HepG2 (cell line): Measurements from ENCODE around the gene CAPN9. TPM values are rescaled to one million over a fixed set of nuclear protein-coding genes. Genes with fewer than 3 reads are reported as not detected.
A peak's percentile ranks its signal among the peaks of the same experiment; 100 is the strongest.

Experiments
- ASH2L ChIP-seq: fragments of 300-600, 200-600 bp; sonication (generic); IDR thresholded peaks from 2 replicates; pipeline ENCODE4 v1.7.0; 2017; ENCODE audit warnings: low read depth, mild to moderate bottlenecking, moderate library complexity, mixed read lengths, low read length; ENCODE audit not compliant: insufficient read length
- BORCS8-MEF2B ChIP-seq: sonication (generic); formaldehyde crosslinking; IDR thresholded peaks from 2 replicates; pipeline ENCODE4 v1.8.0; 2022; ENCODE audit warnings: mild to moderate bottlenecking, missing genetic modification reagents
- CHD4 ChIP-seq: fragments of 200-600 bp; sonication (generic); IDR thresholded peaks from 2 replicates; pipeline ENCODE4 v1.7.0; 2017; ENCODE audit warnings: mild to moderate bottlenecking, low read length, borderline replicate concordance
- ELF3 ChIP-seq: IDR thresholded peaks from 2 replicates; pipeline ENCODE4 v1.6.1; 2016; ENCODE audit warnings: missing genetic modification reagents, missing compliant biosample characterization
- JARID2 ChIP-seq: sonication (generic); formaldehyde crosslinking; IDR thresholded peaks from 2 replicates; pipeline ENCODE4 v1.8.1; 2023; ENCODE audit warnings: missing genetic modification reagents, inconsistent platforms; ENCODE audit not compliant: insufficient replicate concordance
- PHF20 ChIP-seq: sonication (generic); formaldehyde crosslinking; IDR thresholded peaks from 2 replicates; pipeline ENCODE4 v1.5.0; 2020; ENCODE audit warnings: mild to moderate bottlenecking, missing genetic modification reagents
- RCOR2 ChIP-seq: IDR thresholded peaks from 2 replicates; pipeline ENCODE4 v1.6.1; 2016; ENCODE audit warnings: missing biosample characterization, missing genetic modification reagents
- SRSF4 ChIP-seq: fragments of 200-400 bp; formaldehyde crosslinking; IDR thresholded peaks from one replicate; pipeline ENCODE4 v1.6.1; 2018; ENCODE audit warnings: mild to moderate bottlenecking, low read depth, low read length, moderate library complexity; ENCODE audit not compliant: poor library complexity, severe bottlenecking
- ZFAT ChIP-seq: sonication (generic); formaldehyde crosslinking; conservative IDR thresholded peaks from 2 replicates; pipeline ENCODE4 v1.8.1; 2023; ENCODE audit warnings: missing genetic modification reagents, inconsistent platforms
- ZNF24 ChIP-seq: fragments of 450-650 bp; IDR thresholded peaks from 2 replicates; pipeline ENCODE4 v1.6.1; 2017; ENCODE audit warnings: antibody characterized with exemption, mild to moderate bottlenecking
- ZNF274 ChIP-seq: sonication (generic); formaldehyde crosslinking; IDR thresholded peaks from 2 replicates; pipeline ENCODE4 v1.5.1; 2020; ENCODE audit warnings: mild to moderate bottlenecking, missing genetic modification reagents
- ZNF430 ChIP-seq: sonication (generic); formaldehyde crosslinking; IDR thresholded peaks from 2 replicates; pipeline ENCODE4 v1.9.0; 2021; ENCODE audit warnings: mild to moderate bottlenecking, missing genetic modification reagents
- ZNF615 ChIP-seq: sonication (generic); formaldehyde crosslinking; IDR thresholded peaks from 2 replicates; pipeline ENCODE4 v1.5.0; 2020; ENCODE audit warnings: mild to moderate bottlenecking, missing genetic modification reagents, borderline replicate concordance
- ZNF713 ChIP-seq: sonication (generic); formaldehyde crosslinking; IDR thresholded peaks from 2 replicates; pipeline ENCODE4 v1.4.0; 2020; ENCODE audit warnings: mild to moderate bottlenecking, missing genetic modification reagents
- ZNF776 ChIP-seq: sonication (generic); formaldehyde crosslinking; IDR thresholded peaks from 2 replicates; pipeline ENCODE4 v1.4.0; 2020; ENCODE audit warnings: mild to moderate bottlenecking, missing genetic modification reagents
- polyA plus RNA-seq, 8 experiments: library from polyadenylated mRNA; depleted of rRNA in 3 of 8; stranded (reverse) in 7 of 8; unstranded in 1 of 8; fragments of >200 nt; fragmentation: Illumina TruSeq in 4 of 8; extraction: Trizol in 4 of 8; gene quantifications; 2 replicates each; pipeline versions ENCODE4 v1.2.1 to v1.2.3, GENCODE V29; 2011 to 2016; ENCODE audit warnings: low read depth in 4 of 8, missing spikeins in 1 of 8, mixed read lengths in 1 of 8; ENCODE audit not compliant: insufficient read depth in 1 of 8
- total RNA-seq, 5 experiments: library from RNA; depleted of rRNA; stranded (reverse); fragments of >200 nt; fragmentation: Illumina TruSeq; extraction: Trizol; gene quantifications; 2 replicates each; pipeline ENCODE4 v1.2.3, GENCODE V29; 2016; ENCODE audit warnings: low read depth in 1 of 5
- TF ChIP-seq, protein P1 (sequence below): sonication (generic); formaldehyde crosslinking; IDR thresholded peaks from 2 replicates; pipeline ENCODE4 v1.4.0; 2020; ENCODE audit warnings: missing genetic modification reagents
- TF ChIP-seq, protein P2 (sequence below): sonication (generic); formaldehyde crosslinking; IDR thresholded peaks from 2 replicates; pipeline ENCODE4 v1.4.0; 2020; ENCODE audit warnings: missing genetic modification reagents
- TF ChIP-seq, protein P3 (sequence below): IDR thresholded peaks from 2 replicates; pipeline ENCODE4 v1.6.1; 2016; ENCODE audit warnings: control low read depth
- TF ChIP-seq, protein P4 (sequence below): sonication (generic); formaldehyde crosslinking; IDR thresholded peaks from 2 replicates; pipeline ENCODE4 v1.9.0; 2022; ENCODE audit warnings: missing genetic modification reagents, mild to moderate bottlenecking, borderline replicate concordance

CAPN9 gene
- total and polyA plus RNA-seq, 2 of the 13 experiments (the other 11 are each of a cell fraction or from before 2014, with no cell fraction given) = 0.04 to 0.31 TPM

DNA sequence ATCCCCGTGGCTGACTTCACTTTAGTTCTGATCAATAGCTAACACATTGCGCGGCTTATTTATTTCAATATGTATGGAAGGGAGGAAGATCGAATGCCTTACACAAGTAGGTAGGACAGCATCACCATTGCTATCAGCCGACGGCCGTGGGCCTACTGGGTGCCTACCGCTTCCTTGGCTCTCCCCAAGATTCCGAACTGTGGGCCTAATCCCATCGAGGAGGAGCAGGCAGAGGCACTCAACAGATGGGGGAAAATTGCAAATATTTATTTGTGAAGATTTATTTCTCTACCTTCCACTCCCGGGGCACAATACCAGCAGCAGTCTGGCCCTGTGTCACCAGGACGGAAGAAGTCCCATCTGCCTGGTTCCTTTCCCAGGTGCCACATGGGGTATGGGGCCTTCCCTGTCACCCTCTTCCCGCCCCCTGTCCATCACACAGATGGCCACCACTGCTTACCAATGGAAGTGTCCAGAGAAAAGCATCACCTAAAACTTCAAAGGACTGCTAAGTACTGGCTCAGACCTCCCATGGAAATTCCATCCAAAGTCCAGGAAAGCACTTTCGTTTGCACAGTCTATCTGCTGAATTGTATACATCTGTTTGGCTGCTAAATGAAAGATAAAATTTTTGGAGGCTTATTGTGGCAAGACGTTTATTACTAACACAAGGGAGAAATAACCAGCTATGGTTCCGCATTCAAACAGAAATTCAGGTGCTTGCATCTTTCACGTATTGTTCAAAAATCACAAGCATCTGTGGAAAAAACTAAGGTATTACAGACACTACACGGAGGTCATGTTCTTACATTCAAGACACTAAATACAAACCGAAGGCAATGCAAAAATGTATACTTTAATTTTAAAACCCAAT, 45.1 kb upstream of the CAPN9 start (continued):
- TF ChIP-seq, protein P1, sequence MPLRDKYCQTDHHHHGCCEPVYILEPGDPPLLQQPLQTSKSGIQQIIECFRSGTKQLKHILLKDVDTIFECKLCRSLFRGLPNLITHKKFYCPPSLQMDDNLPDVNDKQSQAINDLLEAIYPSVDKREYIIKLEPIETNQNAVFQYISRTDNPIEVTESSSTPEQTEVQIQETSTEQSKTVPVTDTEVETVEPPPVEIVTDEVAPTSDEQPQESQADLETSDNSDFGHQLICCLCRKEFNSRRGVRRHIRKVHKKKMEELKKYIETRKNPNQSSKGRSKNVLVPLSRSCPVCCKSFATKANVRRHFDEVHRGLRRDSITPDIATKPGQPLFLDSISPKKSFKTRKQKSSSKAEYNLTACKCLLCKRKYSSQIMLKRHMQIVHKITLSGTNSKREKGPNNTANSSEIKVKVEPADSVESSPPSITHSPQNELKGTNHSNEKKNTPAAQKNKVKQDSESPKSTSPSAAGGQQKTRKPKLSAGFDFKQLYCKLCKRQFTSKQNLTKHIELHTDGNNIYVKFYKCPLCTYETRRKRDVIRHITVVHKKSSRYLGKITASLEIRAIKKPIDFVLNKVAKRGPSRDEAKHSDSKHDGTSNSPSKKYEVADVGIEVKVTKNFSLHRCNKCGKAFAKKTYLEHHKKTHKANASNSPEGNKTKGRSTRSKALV (CRISPR knock-in tag) = no peak
- TF ChIP-seq SRSF4 (no peak), CHD4 (no peak; the same call in 1 of the 2 replicates), ZNF24 (no peak), BORCS8-MEF2B (CRISPR knock-in tag) (0 out of 2 replicates have a peak, but pooled peaks have one; percentile 9), ASH2L (peak; percentile 92), ELF3 (CRISPR knock-in tag) (no peak), ZNF430 (CRISPR knock-in tag) (no peak; the same call in 1 of the 2 replicates), ZNF615 (CRISPR knock-in tag) (no peak), ZFAT (CRISPR knock-in tag) (peak; percentile 91), ZNF713 (CRISPR knock-in tag) (no peak), JARID2 (CRISPR knock-in tag) (no peak), PHF20 (CRISPR knock-in tag) (no peak), RCOR2 (CRISPR knock-in tag) (peak; percentile 26; the same call in 1 of the 2 replicates), ZNF274 (CRISPR knock-in tag) (no peak), ZNF776 (no peak)
- TF ChIP-seq, protein P2, sequence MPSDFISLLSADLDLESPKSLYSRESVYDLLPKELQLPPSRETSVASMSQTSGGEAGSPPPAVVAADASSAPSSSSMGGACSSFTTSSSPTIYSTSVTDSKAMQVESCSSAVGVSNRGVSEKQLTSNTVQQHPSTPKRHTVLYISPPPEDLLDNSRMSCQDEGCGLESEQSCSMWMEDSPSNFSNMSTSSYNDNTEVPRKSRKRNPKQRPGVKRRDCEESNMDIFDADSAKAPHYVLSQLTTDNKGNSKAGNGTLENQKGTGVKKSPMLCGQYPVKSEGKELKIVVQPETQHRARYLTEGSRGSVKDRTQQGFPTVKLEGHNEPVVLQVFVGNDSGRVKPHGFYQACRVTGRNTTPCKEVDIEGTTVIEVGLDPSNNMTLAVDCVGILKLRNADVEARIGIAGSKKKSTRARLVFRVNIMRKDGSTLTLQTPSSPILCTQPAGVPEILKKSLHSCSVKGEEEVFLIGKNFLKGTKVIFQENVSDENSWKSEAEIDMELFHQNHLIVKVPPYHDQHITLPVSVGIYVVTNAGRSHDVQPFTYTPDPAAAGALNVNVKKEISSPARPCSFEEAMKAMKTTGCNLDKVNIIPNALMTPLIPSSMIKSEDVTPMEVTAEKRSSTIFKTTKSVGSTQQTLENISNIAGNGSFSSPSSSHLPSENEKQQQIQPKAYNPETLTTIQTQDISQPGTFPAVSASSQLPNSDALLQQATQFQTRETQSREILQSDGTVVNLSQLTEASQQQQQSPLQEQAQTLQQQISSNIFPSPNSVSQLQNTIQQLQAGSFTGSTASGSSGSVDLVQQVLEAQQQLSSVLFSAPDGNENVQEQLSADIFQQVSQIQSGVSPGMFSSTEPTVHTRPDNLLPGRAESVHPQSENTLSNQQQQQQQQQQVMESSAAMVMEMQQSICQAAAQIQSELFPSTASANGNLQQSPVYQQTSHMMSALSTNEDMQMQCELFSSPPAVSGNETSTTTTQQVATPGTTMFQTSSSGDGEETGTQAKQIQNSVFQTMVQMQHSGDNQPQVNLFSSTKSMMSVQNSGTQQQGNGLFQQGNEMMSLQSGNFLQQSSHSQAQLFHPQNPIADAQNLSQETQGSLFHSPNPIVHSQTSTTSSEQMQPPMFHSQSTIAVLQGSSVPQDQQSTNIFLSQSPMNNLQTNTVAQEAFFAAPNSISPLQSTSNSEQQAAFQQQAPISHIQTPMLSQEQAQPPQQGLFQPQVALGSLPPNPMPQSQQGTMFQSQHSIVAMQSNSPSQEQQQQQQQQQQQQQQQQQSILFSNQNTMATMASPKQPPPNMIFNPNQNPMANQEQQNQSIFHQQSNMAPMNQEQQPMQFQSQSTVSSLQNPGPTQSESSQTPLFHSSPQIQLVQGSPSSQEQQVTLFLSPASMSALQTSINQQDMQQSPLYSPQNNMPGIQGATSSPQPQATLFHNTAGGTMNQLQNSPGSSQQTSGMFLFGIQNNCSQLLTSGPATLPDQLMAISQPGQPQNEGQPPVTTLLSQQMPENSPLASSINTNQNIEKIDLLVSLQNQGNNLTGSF (CRISPR knock-in tag) = no peak
- TF ChIP-seq, protein P3, sequence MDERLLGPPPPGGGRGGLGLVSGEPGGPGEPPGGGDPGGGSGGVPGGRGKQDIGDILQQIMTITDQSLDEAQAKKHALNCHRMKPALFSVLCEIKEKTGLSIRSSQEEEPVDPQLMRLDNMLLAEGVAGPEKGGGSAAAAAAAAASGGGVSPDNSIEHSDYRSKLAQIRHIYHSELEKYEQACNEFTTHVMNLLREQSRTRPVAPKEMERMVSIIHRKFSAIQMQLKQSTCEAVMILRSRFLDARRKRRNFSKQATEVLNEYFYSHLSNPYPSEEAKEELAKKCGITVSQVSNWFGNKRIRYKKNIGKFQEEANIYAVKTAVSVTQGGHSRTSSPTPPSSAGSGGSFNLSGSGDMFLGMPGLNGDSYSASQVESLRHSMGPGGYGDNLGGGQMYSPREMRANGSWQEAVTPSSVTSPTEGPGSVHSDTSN (CRISPR knock-in tag) = peak; percentile 93
- TF ChIP-seq, protein P4, sequence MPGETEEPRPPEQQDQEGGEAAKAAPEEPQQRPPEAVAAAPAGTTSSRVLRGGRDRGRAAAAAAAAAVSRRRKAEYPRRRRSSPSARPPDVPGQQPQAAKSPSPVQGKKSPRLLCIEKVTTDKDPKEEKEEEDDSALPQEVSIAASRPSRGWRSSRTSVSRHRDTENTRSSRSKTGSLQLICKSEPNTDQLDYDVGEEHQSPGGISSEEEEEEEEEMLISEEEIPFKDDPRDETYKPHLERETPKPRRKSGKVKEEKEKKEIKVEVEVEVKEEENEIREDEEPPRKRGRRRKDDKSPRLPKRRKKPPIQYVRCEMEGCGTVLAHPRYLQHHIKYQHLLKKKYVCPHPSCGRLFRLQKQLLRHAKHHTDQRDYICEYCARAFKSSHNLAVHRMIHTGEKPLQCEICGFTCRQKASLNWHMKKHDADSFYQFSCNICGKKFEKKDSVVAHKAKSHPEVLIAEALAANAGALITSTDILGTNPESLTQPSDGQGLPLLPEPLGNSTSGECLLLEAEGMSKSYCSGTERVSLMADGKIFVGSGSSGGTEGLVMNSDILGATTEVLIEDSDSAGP (CRISPR knock-in tag) = no peak
